ENCODE measurements around the gene ARCN1. TPM values are rescaled to one million over a fixed set of nuclear protein-coding genes. Genes with fewer than 3 reads are reported as not detected.
A peak's percentile ranks its signal among the peaks of the same experiment; 100 is the strongest.

Gene ARCN1
- polyA plus RNA-seq, 1 donor from 2014 or later = 67.2 TPM

- Histone ChIP-seq H3K9ac (ENCODE audit: low read length) (no peak overlapping the region), H3K4me2 (ENCODE audit: low read length) (no peak overlapping the region), H3F3A (ENCODE audit: insufficient read depth, low read length, poor library complexity, severe bottlenecking) (no peaks in the 10 kb centered on the region), H2AFZ (ENCODE audit: low read depth, low read length) (no peak overlapping the region), H3K9me3 (ENCODE audit: low read length) (no peaks in the 10 kb centered on the region), H3K27me3 (ENCODE audit: insufficient read depth, low read depth, low read length) (no peaks in the 10 kb centered on the region), H3K79me2 (replicated peaks; ENCODE audit: insufficient read depth, low read length) (no peaks in the 10 kb centered on the region), H3K27ac (ENCODE audit: low read length) (no peak overlapping the region), H4K20me1 (ENCODE audit: insufficient read depth) (no peaks in the 10 kb centered on the region), H3K9me2 (ENCODE audit: insufficient read depth, low read length) (no peaks in the 10 kb centered on the region), H3K36me3 (ENCODE audit: insufficient read depth, low read length) (no peaks in the 10 kb centered on the region), H3K4me3 (ENCODE audit: low read length) (no peak overlapping the region)
- TF ChIP-seq EP300 (conservative IDR thresholded peaks at IDR 0.05; ENCODE audit: poor library complexity, severe bottlenecking) (no peak), POLR2AphosphoS5 (IDR thresholded peaks at IDR 0.05) (no peak), EZH2 (IDR thresholded peaks at IDR 0.05; ENCODE audit: borderline replicate concordance, insufficient read depth, low read length, poor library complexity, severe bottlenecking) (no peak), SMC3 (conservative IDR thresholded peaks at IDR 0.05; ENCODE audit: poor library complexity) (no peak), RAD21 (conservative IDR thresholded peaks at IDR 0.05) (no peak), MXI1 (conservative IDR thresholded peaks at IDR 0.05; ENCODE audit: poor library complexity, severe bottlenecking) (no peak), TAF1 (IDR thresholded peaks at IDR 0.05; ENCODE audit: low read depth) (no peak), CTCF (IDR thresholded peaks at IDR 0.05; ENCODE audit: poor library complexity, severe bottlenecking) (no peak)
- TF ChIP-seq, protein P1, sequence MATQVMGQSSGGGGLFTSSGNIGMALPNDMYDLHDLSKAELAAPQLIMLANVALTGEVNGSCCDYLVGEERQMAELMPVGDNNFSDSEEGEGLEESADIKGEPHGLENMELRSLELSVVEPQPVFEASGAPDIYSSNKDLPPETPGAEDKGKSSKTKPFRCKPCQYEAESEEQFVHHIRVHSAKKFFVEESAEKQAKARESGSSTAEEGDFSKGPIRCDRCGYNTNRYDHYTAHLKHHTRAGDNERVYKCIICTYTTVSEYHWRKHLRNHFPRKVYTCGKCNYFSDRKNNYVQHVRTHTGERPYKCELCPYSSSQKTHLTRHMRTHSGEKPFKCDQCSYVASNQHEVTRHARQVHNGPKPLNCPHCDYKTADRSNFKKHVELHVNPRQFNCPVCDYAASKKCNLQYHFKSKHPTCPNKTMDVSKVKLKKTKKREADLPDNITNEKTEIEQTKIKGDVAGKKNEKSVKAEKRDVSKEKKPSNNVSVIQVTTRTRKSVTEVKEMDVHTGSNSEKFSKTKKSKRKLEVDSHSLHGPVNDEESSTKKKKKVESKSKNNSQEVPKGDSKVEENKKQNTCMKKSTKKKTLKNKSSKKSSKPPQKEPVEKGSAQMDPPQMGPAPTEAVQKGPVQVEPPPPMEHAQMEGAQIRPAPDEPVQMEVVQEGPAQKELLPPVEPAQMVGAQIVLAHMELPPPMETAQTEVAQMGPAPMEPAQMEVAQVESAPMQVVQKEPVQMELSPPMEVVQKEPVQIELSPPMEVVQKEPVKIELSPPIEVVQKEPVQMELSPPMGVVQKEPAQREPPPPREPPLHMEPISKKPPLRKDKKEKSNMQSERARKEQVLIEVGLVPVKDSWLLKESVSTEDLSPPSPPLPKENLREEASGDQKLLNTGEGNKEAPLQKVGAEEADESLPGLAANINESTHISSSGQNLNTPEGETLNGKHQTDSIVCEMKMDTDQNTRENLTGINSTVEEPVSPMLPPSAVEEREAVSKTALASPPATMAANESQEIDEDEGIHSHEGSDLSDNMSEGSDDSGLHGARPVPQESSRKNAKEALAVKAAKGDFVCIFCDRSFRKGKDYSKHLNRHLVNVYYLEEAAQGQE (IDR thresholded peaks at IDR 0.05; ENCODE audit: borderline replicate concordance) = no peak
These were observed 11.4 kb upstream of the ARCN1 start for GRCh38 chr11:118560806-118561205.

DNA sequence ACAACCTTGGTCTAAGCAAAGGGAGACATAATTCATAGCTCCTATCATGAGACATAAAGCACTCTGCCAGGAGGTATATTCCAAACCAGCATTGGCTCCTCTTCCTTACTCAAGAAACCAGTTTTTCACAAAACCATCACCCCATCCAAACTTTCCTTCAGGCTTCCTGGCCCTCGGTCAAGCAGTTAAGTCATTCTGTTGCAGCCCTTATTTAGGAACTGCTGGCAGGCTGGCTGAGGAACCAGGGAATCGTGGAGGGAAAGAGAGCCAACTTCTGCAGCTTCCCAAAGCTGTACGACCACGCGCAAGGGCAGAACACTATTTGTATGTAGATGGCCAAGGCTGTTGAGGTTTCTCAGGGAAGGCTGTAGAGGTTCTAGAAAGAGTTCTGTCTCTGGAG is 7.2 kb upstream of the ARCN1 start:
- peak overlapping the region; percentile 64 for H3K4me3 ChIP-seq (ENCODE audit: low read length)
- no peaks in the 10 kb centered on the region for H4K20me1 ChIP-seq (ENCODE audit: insufficient read depth)
- no peaks in the 10 kb centered on the region for H3K9me2 ChIP-seq (ENCODE audit: insufficient read depth, low read length)
- no peak for TF ChIP-seq RAD21 (conservative IDR thresholded peaks at IDR 0.05)
- TF ChIP-seq TAF1 (IDR thresholded peaks at IDR 0.05; ENCODE audit: low read depth) = no peak
- TF ChIP-seq EP300 (conservative IDR thresholded peaks at IDR 0.05; ENCODE audit: poor library complexity, severe bottlenecking) = no peak
- TF ChIP-seq, protein P1 (IDR thresholded peaks at IDR 0.05; ENCODE audit: borderline replicate concordance) = no peak
- no peak for TF ChIP-seq POLR2AphosphoS5 (IDR thresholded peaks at IDR 0.05)
- H3K9ac ChIP-seq (ENCODE audit: low read length) = no peak overlapping the region
- H3K9me3 ChIP-seq (ENCODE audit: low read length) = no peaks in the 10 kb centered on the region
- H3K27ac ChIP-seq (ENCODE audit: low read length) = no peak overlapping the region
- no peaks in the 10 kb centered on the region for H3K36me3 ChIP-seq (ENCODE audit: insufficient read depth, low read length)
- no peaks in the 10 kb centered on the region for H3F3A ChIP-seq (ENCODE audit: insufficient read depth, low read length, poor library complexity, severe bottlenecking)
- no peaks in the 10 kb centered on the region for H3K27me3 ChIP-seq (ENCODE audit: insufficient read depth, low read depth, low read length)
- no peaks in the 10 kb centered on the region for H3K79me2 ChIP-seq (replicated peaks; ENCODE audit: insufficient read depth, low read length)
- no peak overlapping the region for H3K4me2 ChIP-seq (ENCODE audit: low read length)
- H2AFZ ChIP-seq (ENCODE audit: low read depth, low read length) = no peak overlapping the region
